SK-N-SH treated with all-trans-retinoic acid at 6 μM for 48 hours (cell line): ENCODE data around the gene SFXN5.

Experiments
- ARNTL ChIP-seq: fragments of 450-650 bp; formaldehyde crosslinking; IDR thresholded peaks from 2 replicates; pipeline ENCODE4 v1.5.0; 2020; ENCODE audit warnings: low read depth, mild to moderate bottlenecking, moderate library complexity, borderline replicate concordance
- ZFP3 ChIP-seq: fragments of 250-450 bp; sonication (Bioruptor Pico); IDR thresholded peaks from 2 replicates; pipeline ENCODE4 v1.5.0; 2020; ENCODE audit warnings: mild to moderate bottlenecking, moderate library complexity

DNA sequence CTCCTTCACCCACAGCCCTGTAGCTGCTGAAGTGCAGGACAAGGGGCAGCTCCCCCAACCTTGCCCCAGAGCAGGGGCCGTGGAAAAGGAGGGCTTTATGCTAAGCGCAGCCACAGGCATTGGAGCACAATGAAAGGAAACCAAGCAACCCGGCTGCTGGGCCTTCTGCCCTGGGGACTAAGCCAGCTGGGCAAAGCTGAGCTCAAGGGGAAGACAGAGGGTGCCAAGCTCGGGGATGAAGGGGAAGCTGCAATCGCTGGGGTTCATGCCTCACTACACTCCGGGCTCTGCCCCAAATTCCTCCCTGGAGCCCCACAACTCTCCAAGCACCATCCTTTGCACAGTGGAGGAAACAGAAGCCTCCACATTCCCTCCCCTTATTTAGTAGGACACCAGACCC is 12.4 kb downstream of the SFXN5 start:
- TF ChIP-seq ZFP3 (CRISPR knock-in tag) (no peak), ARNTL (CRISPR knock-in tag) (no peak)
